ENCODE data around the gene EXOSC2. TPM values are rescaled to one million over a fixed set of nuclear protein-coding genes. Genes with fewer than 3 reads are reported as not detected.

The EXOSC2 gene, protein sequence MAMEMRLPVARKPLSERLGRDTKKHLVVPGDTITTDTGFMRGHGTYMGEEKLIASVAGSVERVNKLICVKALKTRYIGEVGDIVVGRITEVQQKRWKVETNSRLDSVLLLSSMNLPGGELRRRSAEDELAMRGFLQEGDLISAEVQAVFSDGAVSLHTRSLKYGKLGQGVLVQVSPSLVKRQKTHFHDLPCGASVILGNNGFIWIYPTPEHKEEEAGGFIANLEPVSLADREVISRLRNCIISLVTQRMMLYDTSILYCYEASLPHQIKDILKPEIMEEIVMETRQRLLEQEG
- 10 to 100 TPM; 20.3 to 24.7 TPM for total RNA-seq
- 15.3 TPM for polyA plus RNA-seq (ENCODE audit: insufficient read depth, low read depth, low replicate concordance)
- long read RNA-seq, donor 1, partial matches to known transcripts, result 5 of 10 reads
- long read RNA-seq, donor 1, other reads (novel, unspliced or antisense), result 0 of 10 reads
- long read RNA-seq, donor 2, partial matches to known transcripts, result 0 of 6 reads
- long read RNA-seq, donor 2, other reads (novel, unspliced or antisense), result 0 of 6 reads

DNA sequence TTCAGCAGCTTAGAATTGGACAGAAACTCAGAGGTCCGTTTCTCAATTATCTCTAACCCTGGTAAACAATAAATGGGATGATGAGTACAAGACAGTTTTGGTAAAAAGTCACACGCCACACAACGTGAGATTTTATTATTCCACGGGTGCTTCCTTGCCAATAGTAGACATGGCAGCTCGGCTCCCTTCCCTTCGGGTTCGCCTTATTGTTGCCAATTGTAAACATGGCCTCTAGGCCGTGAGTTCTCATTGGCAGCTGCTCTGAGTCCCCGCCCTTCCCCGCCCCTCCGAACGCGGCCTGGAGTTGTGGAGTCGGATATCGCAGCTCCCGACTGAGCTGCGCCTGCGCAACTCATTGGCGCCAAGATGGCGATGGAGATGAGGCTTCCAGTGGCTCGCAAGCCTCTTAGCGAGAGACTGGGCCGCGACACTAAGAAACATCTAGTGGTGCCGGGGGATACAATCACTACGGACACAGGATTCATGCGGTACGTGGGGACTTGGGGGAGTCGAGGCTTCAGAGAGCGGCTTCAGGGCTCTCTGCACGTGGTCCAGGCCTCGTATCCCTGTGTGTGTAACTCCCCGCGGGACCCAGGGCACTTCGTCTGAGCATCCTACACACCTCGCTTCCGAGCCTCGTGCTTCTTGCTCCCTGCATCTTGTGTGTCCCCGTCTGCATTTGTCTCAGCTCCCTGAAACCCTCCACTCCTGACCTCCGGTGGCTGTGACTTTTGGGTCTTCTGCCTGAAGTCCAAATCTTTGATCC lies at the start of gene EXOSC2:
TSS of gene EXOSC2 (plus strand) at position 355 of the 766 bp plus-strand sequence. CDS start at position 367, 12 bp downstream.
- Histone ChIP-seq H3K27ac (peak within 1 kb of the TSS in 1 of 2 donors; percentile 59), H3K4me1 (peaks cover 23% of the 10 kb centered on the region), H3K36me3 (ENCODE audit: low read depth, missing control alignments) (no peaks in the 10 kb centered on the region), H3K27me3 (no peaks in the 10 kb centered on the region), H3K9me3 (no peaks in the 10 kb centered on the region), H3K4me3 (peak within 1 kb of the TSS; percentile 66 to 68)
- TF ChIP-seq POLR2A (IDR thresholded peaks at IDR 0.05), result no peak
- TF ChIP-seq, protein P1, sequence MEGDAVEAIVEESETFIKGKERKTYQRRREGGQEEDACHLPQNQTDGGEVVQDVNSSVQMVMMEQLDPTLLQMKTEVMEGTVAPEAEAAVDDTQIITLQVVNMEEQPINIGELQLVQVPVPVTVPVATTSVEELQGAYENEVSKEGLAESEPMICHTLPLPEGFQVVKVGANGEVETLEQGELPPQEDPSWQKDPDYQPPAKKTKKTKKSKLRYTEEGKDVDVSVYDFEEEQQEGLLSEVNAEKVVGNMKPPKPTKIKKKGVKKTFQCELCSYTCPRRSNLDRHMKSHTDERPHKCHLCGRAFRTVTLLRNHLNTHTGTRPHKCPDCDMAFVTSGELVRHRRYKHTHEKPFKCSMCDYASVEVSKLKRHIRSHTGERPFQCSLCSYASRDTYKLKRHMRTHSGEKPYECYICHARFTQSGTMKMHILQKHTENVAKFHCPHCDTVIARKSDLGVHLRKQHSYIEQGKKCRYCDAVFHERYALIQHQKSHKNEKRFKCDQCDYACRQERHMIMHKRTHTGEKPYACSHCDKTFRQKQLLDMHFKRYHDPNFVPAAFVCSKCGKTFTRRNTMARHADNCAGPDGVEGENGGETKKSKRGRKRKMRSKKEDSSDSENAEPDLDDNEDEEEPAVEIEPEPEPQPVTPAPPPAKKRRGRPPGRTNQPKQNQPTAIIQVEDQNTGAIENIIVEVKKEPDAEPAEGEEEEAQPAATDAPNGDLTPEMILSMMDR (IDR thresholded peaks at IDR 0.05), result no peak
- intact Hi-C loops (cut with DNase I; ENCODE audit: low total_unique reads), result no loop called here
- peak; percentile 99 for DNase-seq
- 0% methylated on average over 29 to 39 of the region's 40 CpGs for WGBS, 2 donors

DNA sequence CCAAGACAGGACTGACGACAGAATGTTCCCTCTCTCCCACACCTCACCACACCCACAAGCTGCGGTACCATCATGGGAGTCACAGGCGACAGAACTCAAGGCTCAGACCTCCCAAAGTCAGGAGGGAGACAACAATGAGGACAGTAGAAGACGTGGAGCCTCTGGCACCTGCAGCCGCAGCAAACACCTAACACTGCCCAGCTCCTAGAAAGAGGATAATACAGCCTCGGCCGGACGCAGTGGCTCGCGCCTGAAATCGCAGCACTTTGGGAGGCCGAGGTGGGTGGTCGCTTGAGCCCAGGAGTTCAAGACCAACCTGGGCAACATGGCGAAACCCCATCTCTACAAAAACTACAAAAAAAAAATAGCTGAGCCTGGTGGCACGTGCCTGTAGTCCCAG lies 42.4 kb upstream of the EXOSC2 start:
- DNase-seq, result no peak
- Histone ChIP-seq H3K36me3 (ENCODE audit: low read depth, missing control alignments) (no peaks in the 10 kb centered on the region), H3K4me3 (no peak overlapping the region), H3K9me3 (no peaks in the 10 kb centered on the region), H3K27ac (no peak overlapping the region), H3K27me3 (no peaks in the 10 kb centered on the region), H3K4me1 (no peaks in the 10 kb centered on the region)
- intact Hi-C loops (cut with DNase I; ENCODE audit: low total_unique reads), result no loop called here
- no peak for TF ChIP-seq POLR2A (IDR thresholded peaks at IDR 0.05)
- TF ChIP-seq, protein P1 (IDR thresholded peaks at IDR 0.05), result no peak
- 74 to 83% methylated on average over 8 to 15 of the region's 15 CpGs for WGBS, 2 donors

DNA sequence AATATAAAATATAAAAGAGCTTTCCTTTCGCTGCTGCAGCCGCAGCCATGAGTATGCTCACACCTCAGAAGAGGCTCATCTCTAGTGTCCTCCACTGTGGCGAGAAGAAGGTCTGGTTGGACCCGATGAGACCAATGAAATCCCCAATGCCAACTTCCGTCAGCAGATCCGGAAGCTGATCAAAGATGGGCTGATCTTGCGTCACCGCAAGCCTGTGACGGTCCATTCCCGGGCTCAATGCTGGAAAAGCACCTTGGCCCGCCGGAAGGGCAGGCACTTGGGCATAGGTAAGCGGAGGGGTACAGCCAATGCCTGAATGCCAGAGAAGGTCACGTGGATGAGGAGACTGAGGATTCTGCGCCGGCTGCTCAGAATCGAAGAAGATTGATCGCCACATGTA lies 41.8 kb upstream of the EXOSC2 start:
- no peak for DNase-seq
- no peaks in the 10 kb centered on the region for H3K36me3 ChIP-seq (ENCODE audit: low read depth, missing control alignments)
- peak overlapping the region in 1 of 2 donors; percentile 29 for H3K4me3 ChIP-seq
- WGBS, 2 donors, result 66 to 75% methylated on average over 15 to 18 of the region's 18 CpGs
- TF ChIP-seq, protein P1 (IDR thresholded peaks at IDR 0.05), result no peak
- no peak for TF ChIP-seq POLR2A (IDR thresholded peaks at IDR 0.05)
- no peaks in the 10 kb centered on the region for H3K9me3 ChIP-seq
- no peak overlapping the region for H3K27ac ChIP-seq
- no peaks in the 10 kb centered on the region for H3K4me1 ChIP-seq
- no peaks in the 10 kb centered on the region for H3K27me3 ChIP-seq
- intact Hi-C loops (cut with DNase I; ENCODE audit: low total_unique reads), result no loop called here

DNA sequence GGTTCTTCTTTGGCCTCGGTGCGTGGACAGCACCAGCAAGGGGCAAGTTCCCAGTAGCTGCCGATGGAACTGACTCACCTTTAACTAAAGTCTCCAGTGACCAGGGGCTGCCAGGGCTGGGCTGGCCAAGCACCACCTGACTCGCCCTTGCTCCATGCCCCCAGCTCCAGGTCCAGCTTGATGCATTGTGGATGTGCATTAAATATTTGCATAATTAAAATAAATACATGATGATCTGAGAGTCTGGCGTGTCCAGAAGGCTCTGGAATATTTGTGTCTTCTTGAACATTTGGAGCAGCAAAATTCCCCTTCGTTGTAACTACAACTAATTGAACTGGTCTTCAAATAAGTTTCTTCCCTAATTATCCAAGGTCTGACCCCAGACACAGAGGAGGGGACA lies 38.7 kb upstream of the EXOSC2 start:
- no peak for DNase-seq
- Histone ChIP-seq H3K4me1 (no peaks in the 10 kb centered on the region), H3K9me3 (no peaks in the 10 kb centered on the region), H3K27ac (no peak overlapping the region), H3K36me3 (ENCODE audit: low read depth, missing control alignments) (no peaks in the 10 kb centered on the region), H3K27me3 (no peaks in the 10 kb centered on the region), H3K4me3 (no peak overlapping the region)
- 89% methylated on average over 6 of the region's 6 CpGs for WGBS, 2 donors
- TF ChIP-seq, protein P1 (IDR thresholded peaks at IDR 0.05), result no peak
- TF ChIP-seq POLR2A (IDR thresholded peaks at IDR 0.05), result no peak
- intact Hi-C loops (cut with DNase I; ENCODE audit: low total_unique reads), result no loop called here

Data from testis (tissue), 5 donors.